Hepatocyte (in vitro differentiated cells): ENCODE results near the gene ZNF350. TPM values are rescaled to one million over a fixed set of nuclear protein-coding genes. Genes with fewer than 3 reads are reported as not detected.

ENCODE experiments used
- DNase-seq: peaks from one replicate; pipeline ENCODE4 v3.0.0-alpha.2; 2016; ENCODE audit warnings: low spot score
- H2AFZ ChIP-seq: fragments of 200-600 bp; sonication (generic); 2 replicates; pipeline ENCODE4 v1.6.0; 2016; ENCODE audit warnings: antibody characterized with exemption, mild to moderate bottlenecking
- H3K27ac ChIP-seq: fragments of 200-600 bp; sonication (generic); 2 replicates; pipeline ENCODE4 v1.5.1; 2016; ENCODE audit warnings: mild to moderate bottlenecking
- H3K27me3 ChIP-seq: fragments of 200-600 bp; sonication (generic); 2 replicates; pipeline ENCODE4 v1.6.1; 2016
- H3K36me3 ChIP-seq: fragments of 200-600 bp; sonication (generic); replicated peaks from 2 replicates; pipeline ENCODE4 v1.5.1; 2016; ENCODE audit warnings: low read depth; ENCODE audit not compliant: insufficient read depth
- H3K4me1 ChIP-seq: fragments of 200-600 bp; sonication (generic); 2 replicates; pipeline ENCODE4 v1.5.1; 2016; ENCODE audit warnings: mild to moderate bottlenecking, moderate library complexity; ENCODE audit not compliant: insufficient read depth
- H3K4me2 ChIP-seq: fragments of 200-600 bp; sonication (generic); 2 replicates; pipeline ENCODE4 v1.6.0; 2016
- H3K4me3 ChIP-seq: fragments of 200-600 bp; sonication (generic); 2 replicates; pipeline ENCODE4 v1.5.1; 2016; ENCODE audit warnings: mild to moderate bottlenecking
- H3K79me2 ChIP-seq: fragments of 200-600 bp; sonication (generic); 2 replicates; pipeline ENCODE4 v1.6.0; 2017; ENCODE audit warnings: mild to moderate bottlenecking
- H3K9me2 ChIP-seq: fragments of 200-600 bp; sonication (generic); replicated peaks from 2 replicates; pipeline ENCODE4 v1.6.0; 2017; ENCODE audit warnings: mild to moderate bottlenecking; ENCODE audit not compliant: insufficient read depth
- H3K9me3 ChIP-seq: fragments of 200-600 bp; sonication (generic); 2 replicates; pipeline ENCODE4 v1.5.1; 2016; ENCODE audit warnings: low read depth, mild to moderate bottlenecking
- H4K20me1 ChIP-seq: fragments of 200-600 bp; sonication (generic); 2 replicates; pipeline ENCODE4 v1.6.0; 2016; ENCODE audit warnings: mild to moderate bottlenecking; ENCODE audit not compliant: insufficient read depth, poor library complexity, severe bottlenecking
- EZH2 ChIP-seq: fragments of 200-600 bp; sonication (generic); IDR thresholded peaks from 2 replicates; pipeline ENCODE4 v1.6.1; 2016; ENCODE audit warnings: antibody characterized with exemption, mild to moderate bottlenecking, borderline replicate concordance
- EZH2phosphoT487 ChIP-seq: fragments of 200-600 bp; sonication (generic); IDR thresholded peaks from one replicate; pipeline ENCODE4 v1.6.1; 2018; ENCODE audit warnings: antibody characterized with exemption, mild to moderate bottlenecking, low read depth, moderate library complexity; ENCODE audit not compliant: unreplicated experiment, severe bottlenecking
- WGBS: methylation state at CpG from one replicate; pipeline ENCODE4 v1.1.6; 2016; ENCODE audit warnings: low lambda C conversion rate; ENCODE audit errors: missing lambda C conversion rate; 5-methylcytosine and 5-hydroxymethylcytosine counted together
- polyA plus RNA-seq: library from polyadenylated mRNA; unstranded; fragments of >200 nt; fragmentation: Nextera tagmentation; extraction: Ambion mirVana; gene quantifications from 2 replicates; pipeline ENCODE4 v1.2.1, GENCODE V29; 2016
- total RNA-seq: library from RNA; depleted of rRNA; stranded (reverse); fragments of >200 nt; gene quantifications from 2 replicates; pipeline ENCODE4 v1.2.3, GENCODE V29; 2014
- TF ChIP-seq, protein P1 (sequence below): fragments of 200-600 bp; sonication (generic); IDR thresholded peaks from 2 replicates; pipeline ENCODE4 v1.5.1; 2016; ENCODE audit warnings: antibody characterized with exemption, mild to moderate bottlenecking; ENCODE audit not compliant: poor library complexity

The ZNF350 gene
- total and polyA plus RNA-seq, 2 experiments from 2014 or later = 4.3 to 5.0 TPM

DNA sequence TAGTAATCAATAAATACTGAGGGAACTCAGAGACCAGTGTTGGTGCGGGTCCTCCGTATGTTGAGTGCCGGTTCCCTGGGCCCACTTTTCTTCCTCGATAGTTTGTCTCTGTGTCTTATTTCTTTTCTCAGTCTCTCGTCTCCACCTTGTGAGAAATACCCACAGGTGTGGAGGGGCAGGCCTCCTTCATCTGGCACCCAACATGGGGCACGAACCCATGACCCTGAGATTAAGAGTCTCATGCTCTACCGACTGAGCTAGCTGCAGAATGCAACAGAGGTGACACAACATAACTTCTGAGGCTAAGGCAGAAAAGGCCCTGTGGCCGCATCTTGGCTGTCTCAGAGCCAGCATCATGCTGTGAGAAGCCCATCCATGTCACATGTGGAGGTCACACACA lies 64.7 kb downstream of the ZNF350 start:
- Histone ChIP-seq H3K36me3 (no peaks in the 10 kb centered on the region), H3K4me2 (no peak overlapping the region), H3K27ac (no peak overlapping the region), H4K20me1 (no peaks in the 10 kb centered on the region), H3K9me2 (no peaks in the 10 kb centered on the region), H3K9me3 (peaks cover 16% of the 10 kb centered on the region), H3K79me2 (no peaks in the 10 kb centered on the region), H3K4me3 (no peak overlapping the region), H3K4me1 (no peaks in the 10 kb centered on the region), H3K27me3 (no peaks in the 10 kb centered on the region), H2AFZ (no peak overlapping the region)
- DNase-seq = no peak
- TF ChIP-seq, protein P1, sequence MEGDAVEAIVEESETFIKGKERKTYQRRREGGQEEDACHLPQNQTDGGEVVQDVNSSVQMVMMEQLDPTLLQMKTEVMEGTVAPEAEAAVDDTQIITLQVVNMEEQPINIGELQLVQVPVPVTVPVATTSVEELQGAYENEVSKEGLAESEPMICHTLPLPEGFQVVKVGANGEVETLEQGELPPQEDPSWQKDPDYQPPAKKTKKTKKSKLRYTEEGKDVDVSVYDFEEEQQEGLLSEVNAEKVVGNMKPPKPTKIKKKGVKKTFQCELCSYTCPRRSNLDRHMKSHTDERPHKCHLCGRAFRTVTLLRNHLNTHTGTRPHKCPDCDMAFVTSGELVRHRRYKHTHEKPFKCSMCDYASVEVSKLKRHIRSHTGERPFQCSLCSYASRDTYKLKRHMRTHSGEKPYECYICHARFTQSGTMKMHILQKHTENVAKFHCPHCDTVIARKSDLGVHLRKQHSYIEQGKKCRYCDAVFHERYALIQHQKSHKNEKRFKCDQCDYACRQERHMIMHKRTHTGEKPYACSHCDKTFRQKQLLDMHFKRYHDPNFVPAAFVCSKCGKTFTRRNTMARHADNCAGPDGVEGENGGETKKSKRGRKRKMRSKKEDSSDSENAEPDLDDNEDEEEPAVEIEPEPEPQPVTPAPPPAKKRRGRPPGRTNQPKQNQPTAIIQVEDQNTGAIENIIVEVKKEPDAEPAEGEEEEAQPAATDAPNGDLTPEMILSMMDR = no peak
- TF ChIP-seq EZH2 (no peak), EZH2phosphoT487 (no peak)
- 86% methylated on average over 8 of the region's 8 CpGs for WGBS

GRCh38 chr19:51919606-51920005 lies 67.0 kb downstream of the ZNF350 start:
- Histone ChIP-seq H3K79me2 (no peaks in the 10 kb centered on the region), H3K4me2 (no peak overlapping the region), H3K4me1 (no peaks in the 10 kb centered on the region), H3K27ac (no peak overlapping the region), H3K27me3 (no peaks in the 10 kb centered on the region), H3K9me2 (no peaks in the 10 kb centered on the region), H2AFZ (no peak overlapping the region), H3K9me3 (peaks cover 16% of the 10 kb centered on the region), H3K4me3 (no peak overlapping the region), H4K20me1 (no peaks in the 10 kb centered on the region), H3K36me3 (no peaks in the 10 kb centered on the region)
- TF ChIP-seq EZH2phosphoT487 = no peak
- 85% methylated on average over 3 of the region's 3 CpGs for WGBS
- no peak for DNase-seq

DNA sequence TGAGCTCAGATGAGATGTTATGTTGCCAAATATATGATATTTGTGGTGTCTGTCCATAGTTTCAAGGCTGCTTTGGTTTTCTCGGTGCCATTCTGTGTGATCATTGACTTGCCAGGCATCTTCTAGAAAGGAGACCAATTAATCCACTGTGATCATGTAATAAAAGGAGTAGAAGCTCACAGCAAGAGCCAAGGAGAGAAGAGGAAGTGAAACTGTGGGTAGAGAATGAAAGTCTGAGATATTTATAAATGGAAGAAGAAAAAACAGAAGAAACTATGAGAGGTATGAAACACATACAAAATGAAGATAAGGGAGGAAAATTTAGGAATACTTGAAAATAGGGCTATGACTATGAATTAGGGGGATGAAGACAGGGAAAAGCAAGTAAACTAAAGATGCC lies 70.5 kb downstream of the ZNF350 start:
- peaks cover 12% of the 10 kb centered on the region for H3K9me3 ChIP-seq
- DNase-seq = no peak
- TF ChIP-seq, protein P1 = no peak
- TF ChIP-seq EZH2 (no peak), EZH2phosphoT487 (no peak)
- H3K9me2 ChIP-seq = no peaks in the 10 kb centered on the region
- H2AFZ ChIP-seq = no peak overlapping the region
- H3K79me2 ChIP-seq = no peaks in the 10 kb centered on the region
- no peaks in the 10 kb centered on the region for H4K20me1 ChIP-seq
- H3K4me2 ChIP-seq = no peak overlapping the region
- H3K36me3 ChIP-seq = no peaks in the 10 kb centered on the region
- H3K4me1 ChIP-seq = no peaks in the 10 kb centered on the region
- H3K4me3 ChIP-seq = no peak overlapping the region
- WGBS = 88% methylated on average over 1 of the region's 1 CpG
- no peak overlapping the region for H3K27ac ChIP-seq
- no peaks in the 10 kb centered on the region for H3K27me3 ChIP-seq

- H3K27ac ChIP-seq = no peak overlapping the region
- H3K9me2 ChIP-seq = no peaks in the 10 kb centered on the region
- no peaks in the 10 kb centered on the region for H3K36me3 ChIP-seq
- H3K9me3 ChIP-seq = peaks cover 12% of the 10 kb centered on the region
- TF ChIP-seq, protein P1 = no peak
- no peak for TF ChIP-seq EZH2phosphoT487
- DNase-seq = no peak
- no peak overlapping the region for H3K4me2 ChIP-seq
- no peaks in the 10 kb centered on the region for H3K79me2 ChIP-seq
- no peaks in the 10 kb centered on the region for H3K27me3 ChIP-seq
- H3K4me1 ChIP-seq = no peaks in the 10 kb centered on the region
- 76% methylated on average over 5 of the region's 5 CpGs for WGBS
- H4K20me1 ChIP-seq = no peaks in the 10 kb centered on the region
- no peak overlapping the region for H2AFZ ChIP-seq
- H3K4me3 ChIP-seq = no peak overlapping the region
Observed at GRCh38 chr19:51915324-51915867, 71.2 kb downstream of the ZNF350 start.

Other genes with a start within 250 kb of the ZNF350 start
- gene FPR1, start 235.0 kb downstream of the ZNF350 start, total RNA-seq = 0.24 and 0.53 TPM in 2 replicates
- gene FPR1, start 235.0 kb downstream of the ZNF350 start, polyA plus RNA-seq = 1.7 and 2.6 TPM in 2 replicates
- gene FPR2, start 225.7 kb downstream of the ZNF350 start, total RNA-seq = not detected in 2 replicates
- gene FPR2, start 225.7 kb downstream of the ZNF350 start, polyA plus RNA-seq = not detected in 2 replicates
- not detected in 2 replicates for gene FPR3, start 191.7 kb downstream of the ZNF350 start, total RNA-seq
- gene FPR3, start 191.7 kb downstream of the ZNF350 start, polyA plus RNA-seq = not detected in 2 replicates
- gene ZNF577, start 98.9 kb downstream of the ZNF350 start, total RNA-seq = 10.4 and 16.3 TPM in 2 replicates
- gene ZNF577, start 98.9 kb downstream of the ZNF350 start, polyA plus RNA-seq = 7.4 and 11.1 TPM in 2 replicates
- gene ZNF649, start 81.8 kb downstream of the ZNF350 start, total RNA-seq = 13.6 and 16.0 TPM in 2 replicates
- 4.9 and 8.6 TPM in 2 replicates for gene ZNF649, start 81.8 kb downstream of the ZNF350 start, polyA plus RNA-seq
- 4.3 and 6.5 TPM in 2 replicates for gene ZNF613, start 59.4 kb downstream of the ZNF350 start, total RNA-seq
- gene ZNF613, start 59.4 kb downstream of the ZNF350 start, polyA plus RNA-seq = 3.8 and 5.2 TPM in 2 replicates
- gene ZNF615, start 21.4 kb upstream of the ZNF350 start, total RNA-seq = 11.6 and 17.6 TPM in 2 replicates
- 3.4 and 4.9 TPM in 2 replicates for gene ZNF615, start 21.4 kb upstream of the ZNF350 start, polyA plus RNA-seq
- 10.7 and 10.8 TPM in 2 replicates for gene ZNF614, start 41.5 kb upstream of the ZNF350 start, total RNA-seq
- 4.2 and 5.5 TPM in 2 replicates for gene ZNF614, start 41.5 kb upstream of the ZNF350 start, polyA plus RNA-seq
- gene ZNF432, start 62.0 kb upstream of the ZNF350 start, total RNA-seq = 7.4 and 10.1 TPM in 2 replicates
- gene ZNF432, start 62.0 kb upstream of the ZNF350 start, polyA plus RNA-seq = 3.4 and 4.8 TPM in 2 replicates
- 21.8 and 22.7 TPM in 2 replicates for gene ZNF841, start 108.9 kb upstream of the ZNF350 start, total RNA-seq
- 4.1 and 5.2 TPM in 2 replicates for gene ZNF841, start 108.9 kb upstream of the ZNF350 start, polyA plus RNA-seq
- 9.1 and 10.7 TPM in 2 replicates for gene ZNF616, start 153.1 kb upstream of the ZNF350 start, total RNA-seq
- gene ZNF616, start 153.1 kb upstream of the ZNF350 start, polyA plus RNA-seq = 4.6 and 7.8 TPM in 2 replicates
- gene ZNF836, start 184.8 kb upstream of the ZNF350 start, total RNA-seq = 4.3 and 9.4 TPM in 2 replicates
- gene ZNF836, start 184.8 kb upstream of the ZNF350 start, polyA plus RNA-seq = 2.9 and 4.4 TPM in 2 replicates
- gene PPP2R1A, start 203.2 kb upstream of the ZNF350 start, total RNA-seq = 171 and 181 TPM in 2 replicates
- gene PPP2R1A, start 203.2 kb upstream of the ZNF350 start, polyA plus RNA-seq = 283 and 304 TPM in 2 replicates